SK-N-MC (cell line): ENCODE measurements around the gene ORAI1.

Experiments
- EZH2 ChIP-seq: fragments of 200-600 bp; sonication (generic); IDR thresholded peaks from one replicate; pipeline ENCODE4 v1.6.1; 2017; ENCODE audit warnings: antibody characterized with exemption
- FOXP2 ChIP-seq: optimal IDR thresholded peaks from 2 replicates; pipeline ENCODE3; 2011; ENCODE audit warnings: mild to moderate bottlenecking, moderate library complexity; ENCODE audit not compliant: insufficient read depth; ENCODE audit errors: extremely low read length, control extremely low read depth
- POLR2AphosphoS5 ChIP-seq: IDR thresholded peaks from 2 replicates; pipeline ENCODE4 v1.6.1; 2012; ENCODE audit warnings: mild to moderate bottlenecking, low read depth, low read length, borderline replicate concordance

GRCh38 chr12:121611306-121611705 is 15.0 kb upstream of the ORAI1 start:
- no peak for TF ChIP-seq POLR2AphosphoS5
- no peak for TF ChIP-seq EZH2
- no peak for TF ChIP-seq FOXP2
